HFFc6 (cell line): ENCODE results near the gene NFATC2IP. TPM values are rescaled to one million over a fixed set of nuclear protein-coding genes. Genes with fewer than 3 reads are reported as not detected.

ENCODE experiments used
- DNase-seq: peaks from one replicate; pipeline ENCODE4 v3.0.0-alpha.2; 2018
- H3K27ac Mint-ChIP-seq: 2 replicates; pipeline ENCODE4 v1.8.0; 2020; ENCODE audit warnings: mild to moderate bottlenecking, mixed read lengths
- H3K27me3 Mint-ChIP-seq: 2 replicates; pipeline ENCODE4 v1.8.0; 2021; ENCODE audit warnings: mild to moderate bottlenecking, moderate library complexity, mixed read lengths; ENCODE audit not compliant: insufficient read depth
- H3K36me3 Mint-ChIP-seq: 2 replicates; pipeline ENCODE4 v1.8.0; 2021; ENCODE audit warnings: low read depth, mixed read lengths
- H3K4me1 Mint-ChIP-seq: 2 replicates; pipeline ENCODE4 v1.8.0; 2020; ENCODE audit warnings: low read depth, mixed read lengths
- H3K4me3 Mint-ChIP-seq: 2 replicates; pipeline ENCODE4 v1.8.0; 2020; ENCODE audit warnings: mild to moderate bottlenecking, moderate library complexity, mixed read lengths
- H3K9me3 Mint-ChIP-seq: 2 replicates; pipeline ENCODE4 v1.8.0; 2020; ENCODE audit warnings: mild to moderate bottlenecking, mixed read lengths
- CTCF ChIP-seq: fragments of 200-600 bp; sonication (generic); IDR thresholded peaks from 2 replicates; pipeline ENCODE4 v1.5.0; 2021; ENCODE audit warnings: antibody characterized with exemption, mild to moderate bottlenecking
- total RNA-seq, 6 experiments: library from RNA; stranded (reverse); fragmentation: NEBNext Ultra II Directional; extraction: Animal tissue kit (Norgen Biotek cat#: 25700); gene quantifications; 2 replicates in 1 of 6; 3 replicates in 5 of 6; pipeline ENCODE4 v1.2.3, GENCODE V29; 2021

The NFATC2IP gene
- total RNA-seq, 6 experiments from 2014 or later, result 18.1 to 21.9 (median 19.9) TPM

DNA sequence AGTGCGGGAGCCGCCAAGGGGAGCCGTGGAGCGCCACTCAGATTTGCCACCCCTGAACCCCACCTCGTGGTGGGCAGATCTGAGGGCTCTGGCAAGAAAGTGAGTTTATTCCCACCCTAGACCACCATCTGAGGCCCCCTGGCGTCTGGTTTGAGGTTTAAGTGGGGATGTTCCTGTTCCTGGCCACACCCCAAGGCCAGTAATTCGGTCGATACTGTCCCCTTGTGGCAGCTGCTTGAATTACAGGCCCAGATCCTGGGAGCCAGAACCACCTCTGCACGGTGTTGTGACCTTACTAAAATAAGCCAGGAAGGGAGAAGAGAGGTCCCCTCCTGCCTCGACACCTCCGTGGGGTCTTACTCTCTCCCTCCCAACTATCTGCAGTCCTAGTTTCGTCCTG lies 30.8 kb downstream of the NFATC2IP start:
- DNase-seq, result no peak
- Mint-ChIP-seq H3K27me3 (no peaks in the 10 kb centered on the region; the same call in 1 of the 2 replicates), H3K9me3 (no peaks in the 10 kb centered on the region), H3K36me3 (peaks cover 13% of the 10 kb centered on the region), H3K4me3 (no peak overlapping the region), H3K27ac (no peak overlapping the region), H3K4me1 (peaks cover 2% of the 10 kb centered on the region)
- peak; percentile 86 for TF ChIP-seq CTCF

- Mint-ChIP-seq H3K4me3 (no peak overlapping the region), H3K4me1 (no peaks in the 10 kb centered on the region), H3K27me3 (no peaks in the 10 kb centered on the region; the same call in 1 of the 2 replicates), H3K36me3 (peaks cover 20% of the 10 kb centered on the region), H3K9me3 (peaks cover 6% of the 10 kb centered on the region), H3K27ac (no peak overlapping the region)
- DNase-seq, result no peak
- TF ChIP-seq CTCF, result no peak
Measured at GRCh38 chr16:28982418-28982817, 31.7 kb downstream of the NFATC2IP start.

- Mint-ChIP-seq H3K4me3 (no peak overlapping the region), H3K27me3 (no peaks in the 10 kb centered on the region; the same call in 1 of the 2 replicates), H3K4me1 (no peaks in the 10 kb centered on the region), H3K9me3 (peaks cover 8% of the 10 kb centered on the region), H3K36me3 (peaks cover 23% of the 10 kb centered on the region), H3K27ac (no peak overlapping the region)
- TF ChIP-seq CTCF, result no peak
- DNase-seq, result no peak
Measured at GRCh38 chr16:28982949-28983348, 32.2 kb downstream of the NFATC2IP start.

DNA sequence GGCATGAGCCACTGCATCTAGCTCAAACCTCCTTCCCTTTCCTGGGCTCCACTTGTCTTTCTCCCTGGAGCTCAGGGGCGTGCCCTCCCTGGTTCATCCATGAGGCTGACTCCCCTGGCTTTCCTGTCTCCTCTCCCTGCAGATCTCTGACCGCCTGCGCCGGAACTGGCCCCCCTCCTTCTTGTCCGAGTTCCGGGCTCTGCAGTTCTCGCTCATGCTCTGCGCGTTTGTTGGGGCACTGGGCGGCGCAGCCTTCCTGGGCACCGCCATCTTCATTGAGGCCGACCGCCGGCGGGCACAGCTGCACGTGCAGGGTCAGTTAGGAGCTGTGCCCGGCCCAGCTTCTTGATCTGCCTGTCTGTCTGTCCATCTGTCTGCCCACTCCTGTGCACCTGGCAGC lies 32.9 kb downstream of the NFATC2IP start:
- Mint-ChIP-seq H3K27ac (no peak overlapping the region), H3K9me3 (peaks cover 8% of the 10 kb centered on the region), H3K4me1 (no peaks in the 10 kb centered on the region), H3K27me3 (no peaks in the 10 kb centered on the region; the same call in 1 of the 2 replicates), H3K36me3 (peaks cover 23% of the 10 kb centered on the region), H3K4me3 (no peak overlapping the region)
- no peak for TF ChIP-seq CTCF
- DNase-seq, result no peak

GRCh38 chr16:28984091-28984490 lies 33.4 kb downstream of the NFATC2IP start:
- TF ChIP-seq CTCF, result no peak
- Mint-ChIP-seq H3K4me1 (no peaks in the 10 kb centered on the region), H3K27me3 (no peaks in the 10 kb centered on the region; the same call in 1 of the 2 replicates), H3K36me3 (peaks cover 23% of the 10 kb centered on the region), H3K4me3 (no peak overlapping the region), H3K27ac (no peak overlapping the region), H3K9me3 (peaks cover 8% of the 10 kb centered on the region)
- DNase-seq, result no peak

GRCh38 chr16:28984619-28985135 lies 33.9 kb downstream of the NFATC2IP start, which contains the start of gene LAT:
LAT (plus strand) TSS chr16:28985052; CDS start chr16:28985418, 366 bp downstream.
- no peaks in the 10 kb centered on the region for H3K4me1 Mint-ChIP-seq
- H3K27me3 Mint-ChIP-seq, result no peaks in the 10 kb centered on the region; the same call in 1 of the 2 replicates
- DNase-seq, result no peak
- no peak within 1 kb of the TSS for H3K27ac Mint-ChIP-seq
- H3K9me3 Mint-ChIP-seq, result peaks cover 8% of the 10 kb centered on the region
- no peak within 1 kb of the TSS for H3K4me3 Mint-ChIP-seq
- no peak for TF ChIP-seq CTCF
- peaks cover 23% of the 10 kb centered on the region for H3K36me3 Mint-ChIP-seq
